HEK293T (cell line): ENCODE results near the gene SPATA6L.
"Not testable (repeated sequence)": the region's sequence is repeated elsewhere in the genome, so short reads cannot be mapped to it uniquely, and the experiment has no call there.

Experiments used
- BHLHE40 ChIP-seq: fragments of 450-650 bp; IDR thresholded peaks from 2 replicates; pipeline ENCODE4 v1.6.1; 2016; ENCODE audit warnings: mild to moderate bottlenecking, moderate library complexity, borderline replicate concordance
- ELF4 ChIP-seq: fragments of 450-650 bp; IDR thresholded peaks from 2 replicates; pipeline ENCODE4 v1.6.1; 2017; ENCODE audit warnings: antibody characterized with exemption
- FOXA1 ChIP-seq: fragments of 450-650 bp; IDR thresholded peaks from 2 replicates; pipeline ENCODE4 v1.6.1; 2016; ENCODE audit warnings: mild to moderate bottlenecking
- FOXK2 ChIP-seq: fragments of 450-650 bp; IDR thresholded peaks from 2 replicates; pipeline ENCODE4 v1.6.1; 2016; ENCODE audit warnings: mild to moderate bottlenecking
- FOXM1 ChIP-seq: fragments of 450-650 bp; IDR thresholded peaks from 2 replicates; pipeline ENCODE4 v1.6.1; 2017; ENCODE audit warnings: mild to moderate bottlenecking, borderline replicate concordance
- HDGF ChIP-seq: fragments of 450-650 bp; IDR thresholded peaks from 2 replicates; pipeline ENCODE4 v1.6.1; 2017; ENCODE audit warnings: antibody characterized with exemption, borderline replicate concordance
- L3MBTL2 ChIP-seq: fragments of 450-650 bp; conservative IDR thresholded peaks from 2 replicates; pipeline ENCODE4 v1.6.1; 2016; ENCODE audit warnings: mild to moderate bottlenecking
- SP1 ChIP-seq: fragments of 450-650 bp; IDR thresholded peaks from 2 replicates; pipeline ENCODE4 v1.6.1; 2017
- SUZ12 ChIP-seq: fragments of 450-650 bp; IDR thresholded peaks from 2 replicates; pipeline ENCODE4 v1.6.1; 2016; ENCODE audit warnings: mild to moderate bottlenecking
- ZNF384 ChIP-seq: fragments of 450-650 bp; IDR thresholded peaks from 2 replicates; pipeline ENCODE4 v1.6.1; 2016

DNA sequence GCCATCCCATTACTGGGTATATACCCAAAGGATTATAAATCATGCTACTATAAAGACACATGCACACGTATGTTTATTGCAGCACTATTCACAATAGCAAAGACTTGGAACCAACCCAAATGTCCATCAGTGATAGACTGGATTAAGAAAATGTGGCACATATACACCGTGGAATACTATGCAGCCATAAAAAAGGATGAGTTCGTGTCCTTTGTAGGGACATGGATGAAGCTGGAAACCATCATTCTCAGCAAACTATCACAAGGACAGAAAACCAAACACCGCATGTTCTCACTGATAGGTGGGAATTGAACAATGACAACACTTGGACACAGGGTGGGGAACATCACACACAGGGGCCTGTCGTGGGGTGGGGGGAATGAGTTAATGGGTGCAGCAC is 5.6 kb downstream of the SPATA6L start:
- not testable (repeated sequence) for TF ChIP-seq ELF4, ZNF384, SP1, FOXM1, SUZ12, BHLHE40, L3MBTL2, HDGF, FOXA1, FOXK2
